Measurements from ENCODE around the gene MAB21L4.

GRCh38 chr2:240896871-240897692 is 1.1 kb upstream of the MAB21L4 start:
- TF ChIP-seq ZNF274 (IDR thresholded peaks at IDR 0.05; ENCODE audit: low read length), result no peak
- no peak for TF ChIP-seq ZNF274 (tag by site-specific recombination; IDR thresholded peaks at IDR 0.05; ENCODE audit: borderline replicate concordance)
- TF ChIP-seq ZNF677 (tag by site-specific recombination; IDR thresholded peaks at IDR 0.05), result no peak
- no peak for TF ChIP-seq ZNF398 (tag by site-specific recombination; IDR thresholded peaks at IDR 0.05)
- no peak for TF ChIP-seq ZNF362 (tag by site-specific recombination; IDR thresholded peaks at IDR 0.05)
- TF ChIP-seq ZBTB8A (tag by site-specific recombination; IDR thresholded peaks at IDR 0.05), result no peak
- TF ChIP-seq ZNF223 (tag by site-specific recombination; IDR thresholded peaks at IDR 0.05), result no peak
- no peak for TF ChIP-seq REST (tag by site-specific recombination; IDR thresholded peaks at IDR 0.05)
- TF ChIP-seq CTCF (tag by site-specific recombination; IDR thresholded peaks at IDR 0.05), result no peak
- no peak for TF ChIP-seq ZNF426 (tag by site-specific recombination; IDR thresholded peaks at IDR 0.05)
- TF ChIP-seq ZNF639 (tag by site-specific recombination; IDR thresholded peaks at IDR 0.05), result no peak
